ENCODE results near the gene UHRF1.

- no peak for TF ChIP-seq CTCF (IDR thresholded peaks at IDR 0.05)
- TF ChIP-seq RAD21 (IDR thresholded peaks at IDR 0.05; ENCODE audit: low read length), result no peak
- no peak for TF ChIP-seq YY1 (IDR thresholded peaks at IDR 0.05; ENCODE audit: low read depth)
- TF ChIP-seq USF1 (IDR thresholded peaks at IDR 0.05; ENCODE audit: borderline replicate concordance, low read depth), result no peak
- TF ChIP-seq EP300 (IDR thresholded peaks at IDR 0.05; ENCODE audit: borderline replicate concordance in 1 of 2, low read depth in 1 of 2, low read length in 1 of 2), result no peak
- TF ChIP-seq CHD2 (IDR thresholded peaks at IDR 0.05; ENCODE audit: low read length, partially characterized antibody), result no peak
- TF ChIP-seq MXI1 (IDR thresholded peaks at IDR 0.05; ENCODE audit: low read depth, low read length), result peak; percentile 78
- no peak for TF ChIP-seq EZH2phosphoT487 (IDR thresholded peaks at IDR 0.05; ENCODE audit: borderline replicate concordance, low read depth)
- no peak for TF ChIP-seq FOXJ3 (CRISPR knock-in tag; IDR thresholded peaks at IDR 0.05)
These were observed 60.7 kb downstream of the UHRF1 start for GRCh38 chr19:4969772-4970531.

Data from SK-N-SH (cell line).